Measurements from ENCODE around the gene TAAR9.

DNA sequence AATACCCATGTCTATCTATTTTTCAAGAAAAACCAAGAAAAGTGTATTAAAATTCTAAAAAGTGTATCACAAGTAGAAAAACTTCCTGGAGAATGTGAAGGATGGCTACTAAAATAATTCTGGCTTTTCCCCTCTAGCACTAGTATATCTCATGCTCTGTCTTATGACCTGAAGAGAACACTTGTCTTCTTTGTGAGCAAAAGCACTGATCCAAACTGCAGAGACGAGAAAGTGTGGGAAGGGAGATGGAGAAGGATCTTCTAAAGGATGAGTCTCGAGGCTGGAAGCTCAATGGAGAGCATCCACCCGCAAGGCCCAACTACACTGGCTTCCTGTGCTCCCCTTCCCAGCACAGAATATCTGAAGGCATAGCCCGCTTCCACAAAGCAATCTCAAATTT, 48.7 kb upstream of the TAAR9 start:
- TF ChIP-seq, protein P1, sequence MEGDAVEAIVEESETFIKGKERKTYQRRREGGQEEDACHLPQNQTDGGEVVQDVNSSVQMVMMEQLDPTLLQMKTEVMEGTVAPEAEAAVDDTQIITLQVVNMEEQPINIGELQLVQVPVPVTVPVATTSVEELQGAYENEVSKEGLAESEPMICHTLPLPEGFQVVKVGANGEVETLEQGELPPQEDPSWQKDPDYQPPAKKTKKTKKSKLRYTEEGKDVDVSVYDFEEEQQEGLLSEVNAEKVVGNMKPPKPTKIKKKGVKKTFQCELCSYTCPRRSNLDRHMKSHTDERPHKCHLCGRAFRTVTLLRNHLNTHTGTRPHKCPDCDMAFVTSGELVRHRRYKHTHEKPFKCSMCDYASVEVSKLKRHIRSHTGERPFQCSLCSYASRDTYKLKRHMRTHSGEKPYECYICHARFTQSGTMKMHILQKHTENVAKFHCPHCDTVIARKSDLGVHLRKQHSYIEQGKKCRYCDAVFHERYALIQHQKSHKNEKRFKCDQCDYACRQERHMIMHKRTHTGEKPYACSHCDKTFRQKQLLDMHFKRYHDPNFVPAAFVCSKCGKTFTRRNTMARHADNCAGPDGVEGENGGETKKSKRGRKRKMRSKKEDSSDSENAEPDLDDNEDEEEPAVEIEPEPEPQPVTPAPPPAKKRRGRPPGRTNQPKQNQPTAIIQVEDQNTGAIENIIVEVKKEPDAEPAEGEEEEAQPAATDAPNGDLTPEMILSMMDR (conservative IDR thresholded peaks at IDR 0.05; ENCODE audit: low read depth in 2 of 2): no peak
- TF ChIP-seq CREB1 (CRISPR knock-in tag; IDR thresholded peaks at IDR 0.05; ENCODE audit: low read depth) (no peak), EZH2phosphoT487 (IDR thresholded peaks at IDR 0.05; ENCODE audit: unreplicated experiment) (no peak), STAT1 (IDR thresholded peaks at IDR 0.05; ENCODE audit: unreplicated experiment) (no peak), NANOG (IDR thresholded peaks at IDR 0.05; ENCODE audit: borderline replicate concordance) (no peak), POLR2AphosphoS5 (IDR thresholded peaks at IDR 0.05; ENCODE audit: low read depth) (no peak), JUNB (IDR thresholded peaks at IDR 0.05; ENCODE audit: unreplicated experiment) (no peak)
- TF ChIP-seq, protein P2, sequence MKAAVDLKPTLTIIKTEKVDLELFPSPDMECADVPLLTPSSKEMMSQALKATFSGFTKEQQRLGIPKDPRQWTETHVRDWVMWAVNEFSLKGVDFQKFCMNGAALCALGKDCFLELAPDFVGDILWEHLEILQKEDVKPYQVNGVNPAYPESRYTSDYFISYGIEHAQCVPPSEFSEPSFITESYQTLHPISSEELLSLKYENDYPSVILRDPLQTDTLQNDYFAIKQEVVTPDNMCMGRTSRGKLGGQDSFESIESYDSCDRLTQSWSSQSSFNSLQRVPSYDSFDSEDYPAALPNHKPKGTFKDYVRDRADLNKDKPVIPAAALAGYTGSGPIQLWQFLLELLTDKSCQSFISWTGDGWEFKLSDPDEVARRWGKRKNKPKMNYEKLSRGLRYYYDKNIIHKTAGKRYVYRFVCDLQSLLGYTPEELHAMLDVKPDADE (IDR thresholded peaks at IDR 0.05): no peak
- TF ChIP-seq, protein P3, sequence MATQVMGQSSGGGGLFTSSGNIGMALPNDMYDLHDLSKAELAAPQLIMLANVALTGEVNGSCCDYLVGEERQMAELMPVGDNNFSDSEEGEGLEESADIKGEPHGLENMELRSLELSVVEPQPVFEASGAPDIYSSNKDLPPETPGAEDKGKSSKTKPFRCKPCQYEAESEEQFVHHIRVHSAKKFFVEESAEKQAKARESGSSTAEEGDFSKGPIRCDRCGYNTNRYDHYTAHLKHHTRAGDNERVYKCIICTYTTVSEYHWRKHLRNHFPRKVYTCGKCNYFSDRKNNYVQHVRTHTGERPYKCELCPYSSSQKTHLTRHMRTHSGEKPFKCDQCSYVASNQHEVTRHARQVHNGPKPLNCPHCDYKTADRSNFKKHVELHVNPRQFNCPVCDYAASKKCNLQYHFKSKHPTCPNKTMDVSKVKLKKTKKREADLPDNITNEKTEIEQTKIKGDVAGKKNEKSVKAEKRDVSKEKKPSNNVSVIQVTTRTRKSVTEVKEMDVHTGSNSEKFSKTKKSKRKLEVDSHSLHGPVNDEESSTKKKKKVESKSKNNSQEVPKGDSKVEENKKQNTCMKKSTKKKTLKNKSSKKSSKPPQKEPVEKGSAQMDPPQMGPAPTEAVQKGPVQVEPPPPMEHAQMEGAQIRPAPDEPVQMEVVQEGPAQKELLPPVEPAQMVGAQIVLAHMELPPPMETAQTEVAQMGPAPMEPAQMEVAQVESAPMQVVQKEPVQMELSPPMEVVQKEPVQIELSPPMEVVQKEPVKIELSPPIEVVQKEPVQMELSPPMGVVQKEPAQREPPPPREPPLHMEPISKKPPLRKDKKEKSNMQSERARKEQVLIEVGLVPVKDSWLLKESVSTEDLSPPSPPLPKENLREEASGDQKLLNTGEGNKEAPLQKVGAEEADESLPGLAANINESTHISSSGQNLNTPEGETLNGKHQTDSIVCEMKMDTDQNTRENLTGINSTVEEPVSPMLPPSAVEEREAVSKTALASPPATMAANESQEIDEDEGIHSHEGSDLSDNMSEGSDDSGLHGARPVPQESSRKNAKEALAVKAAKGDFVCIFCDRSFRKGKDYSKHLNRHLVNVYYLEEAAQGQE (IDR thresholded peaks at IDR 0.05; ENCODE audit: unreplicated experiment): no peak

All from GM23338 (cell line).